ENCODE results near the gene PHF2. TPM values are rescaled to one million over a fixed set of nuclear protein-coding genes. Genes with fewer than 3 reads are reported as not detected.

The PHF2 gene
- polyA plus RNA-seq, 1 of the 3 experiments (the other 2 are of a cell fraction), result 11.2 TPM

GRCh38 chr9:93593144-93593658 lies 16.8 kb downstream of the PHF2 start (continued):
- TF ChIP-seq CTCF (IDR thresholded peaks at IDR 0.05) (no peak), SIN3A (IDR thresholded peaks at IDR 0.05; ENCODE audit: borderline replicate concordance, low read depth, low read length) (no peak), TEAD4 (IDR thresholded peaks at IDR 0.05; ENCODE audit: borderline replicate concordance, insufficient read depth) (no peak), EZH2phosphoT487 (IDR thresholded peaks at IDR 0.05; ENCODE audit: borderline replicate concordance, low read depth) (no peak), RCOR1 (IDR thresholded peaks at IDR 0.05; ENCODE audit: low read length) (no peak), RAD21 (IDR thresholded peaks at IDR 0.05; ENCODE audit: low read length) (no peak), TAF1 (IDR thresholded peaks at IDR 0.05; ENCODE audit: borderline replicate concordance, low read depth, low read length) (no peak), GABPA (IDR thresholded peaks at IDR 0.05; ENCODE audit: low read depth) (no peak), ELF1 (IDR thresholded peaks at IDR 0.05) (no peak), JUND (IDR thresholded peaks at IDR 0.05) (no peak), ZBTB33 (IDR thresholded peaks at IDR 0.05; ENCODE audit: borderline replicate concordance, low read depth) (no peak)

- peaks cover 53% of the 10 kb centered on the region for H4K20me1 ChIP-seq (ENCODE audit: insufficient read depth)
- H3K27me3 ChIP-seq (ENCODE audit: insufficient read depth), result no peaks in the 10 kb centered on the region
- H3F3A ChIP-seq (replicated peaks; ENCODE audit: insufficient read depth), result no peaks in the 10 kb centered on the region
- no peak for DNase-seq
- H3K36me3 ChIP-seq (replicated peaks in 1 of 2; ENCODE audit: control insufficient read depth in 1 of 2, insufficient read depth in 2 of 2, low read length in 1 of 2), result peaks cover 0 to 2% of the 10 kb centered on the region in 2 experiments
- POLR2A ChIA-PET, result no interaction called here
- CTCF ChIA-PET, result no interaction called here
- peaks cover 54% of the 10 kb centered on the region; the same call in 1 of the 2 replicates for H3K79me2 ChIP-seq (ENCODE audit: insufficient read depth)
- no peak overlapping the region for H3K27ac ChIP-seq (ENCODE audit: low read depth in 2 of 2, low read length in 1 of 2)
- H3K9me3 ChIP-seq, result no peaks in the 10 kb centered on the region
- TF ChIP-seq IRF3 (IDR thresholded peaks at IDR 0.05; ENCODE audit: low read depth, low read length), result no peak
- H3K9ac ChIP-seq, result no peak overlapping the region
- H2AFZ ChIP-seq (ENCODE audit: low read depth), result no peak overlapping the region
- WGBS (ENCODE audit: low lambda C conversion rate), result 79% methylated on average over 7 of the region's 9 CpGs
- H3K9me2 ChIP-seq, result no peaks in the 10 kb centered on the region
- H3K4me3 ChIP-seq (ENCODE audit: low read depth in 2 of 2, low read length in 1 of 2), result no peak overlapping the region
- H3K4me1 ChIP-seq (ENCODE audit: control insufficient read depth in 1 of 2, insufficient read depth in 2 of 2, low read depth in 1 of 2, low read length in 1 of 2), result peaks cover 0 to 33% of the 10 kb centered on the region in 2 experiments; a peak in 1 of 4 replicates
- no peak overlapping the region for H3K4me2 ChIP-seq
These were observed 17.8 kb downstream of the PHF2 start for GRCh38 chr9:93594041-93594756.

All from SK-N-SH (cell line).